MM.1S (cell line): ENCODE data around the gene UQCR10.

ENCODE experiments used
- DNase-seq: peaks from one replicate; pipeline ENCODE4 v3.0.0-alpha.2; 2015
- H2AFZ ChIP-seq: fragments of 300-600 bp; sonication (generic); 2 replicates; pipeline ENCODE4 v1.6.0; 2016; ENCODE audit warnings: antibody characterized with exemption, low read length
- H3F3A ChIP-seq: fragments of 300-600 bp; sonication (generic); 2 replicates; pipeline ENCODE4 v1.6.1; 2016; ENCODE audit warnings: mild to moderate bottlenecking, antibody characterized with exemption, low read length, moderate library complexity, mixed read lengths; ENCODE audit not compliant: insufficient read depth
- H3K27ac ChIP-seq: fragments of 300-600 bp; sonication (generic); 2 replicates; pipeline ENCODE4 v1.5.1; 2016; ENCODE audit warnings: mild to moderate bottlenecking, low read length
- H3K27me3 ChIP-seq: fragments of 300-600 bp; sonication (generic); replicated peaks from 2 replicates; pipeline ENCODE4 v1.6.0; 2016; ENCODE audit warnings: low read length; ENCODE audit not compliant: insufficient read depth
- H3K36me3 ChIP-seq: fragments of 300-600 bp; sonication (generic); replicated peaks from 2 replicates; pipeline ENCODE4 v1.6.1; 2016; ENCODE audit warnings: mild to moderate bottlenecking, low read length, mixed read lengths; ENCODE audit not compliant: insufficient read depth
- H3K4me1 ChIP-seq: fragments of 300-600 bp; sonication (generic); 2 replicates; pipeline ENCODE4 v1.6.1; 2016; ENCODE audit warnings: low read length, mixed read lengths
- H3K4me2 ChIP-seq: fragments of 300-600 bp; sonication (generic); 2 replicates; pipeline ENCODE4 v1.6.0; 2016; ENCODE audit warnings: low read depth, low read length
- H3K4me3 ChIP-seq: fragments of 300-600 bp; sonication (generic); 2 replicates; pipeline ENCODE4 v1.5.1; 2016; ENCODE audit warnings: low read length, mixed read lengths
- H3K79me2 ChIP-seq: fragments of 300-600 bp; sonication (generic); 2 replicates; pipeline ENCODE4 v1.6.1; 2016; ENCODE audit warnings: mixed run types, low read length, mixed read lengths
- H3K9ac ChIP-seq: fragments of 300-600 bp; sonication (generic); 2 replicates; pipeline ENCODE4 v1.6.1; 2016; ENCODE audit warnings: low read length, mixed read lengths
- H3K9me2 ChIP-seq: fragments of 300-600 bp; sonication (generic); replicated peaks from 2 replicates; pipeline ENCODE4 v1.6.1; 2016; ENCODE audit warnings: mild to moderate bottlenecking, low read length, mixed read lengths; ENCODE audit not compliant: insufficient read depth
- H3K9me3 ChIP-seq: fragments of 300-600 bp; sonication (generic); replicated peaks from 2 replicates; pipeline ENCODE4 v1.6.1; 2016; ENCODE audit warnings: mild to moderate bottlenecking, low read length, mixed read lengths; ENCODE audit not compliant: insufficient read depth
- H4K20me1 ChIP-seq: fragments of 300-600 bp; sonication (generic); 2 replicates; pipeline ENCODE4 v1.6.1; 2016; ENCODE audit warnings: mild to moderate bottlenecking, low read length, moderate library complexity, mixed read lengths; ENCODE audit not compliant: insufficient read depth
- CTCF ChIP-seq: fragments of 300-600 bp; sonication (generic); IDR thresholded peaks from 2 replicates; pipeline ENCODE4 v1.5.1; 2016; ENCODE audit warnings: antibody characterized with exemption, low read length, mixed read lengths
- EZH2 ChIP-seq: fragments of 300-600 bp; sonication (generic); optimal IDR thresholded peaks from 2 replicates; pipeline ENCODE3; 2017; ENCODE audit warnings: low read depth, mild to moderate bottlenecking, antibody characterized with exemption, low read length, mixed read lengths
- EZH2phosphoT487 ChIP-seq: fragments of 300-600 bp; sonication (generic); IDR thresholded peaks from 2 replicates; pipeline ENCODE4 v1.6.1; 2018; ENCODE audit warnings: antibody characterized with exemption, low read length

The UQCR10 gene

GRCh38 chr22:29815580-29815979 lies 48.4 kb downstream of the UQCR10 start:
- DNase-seq, result no peak
- no peaks in the 10 kb centered on the region for H3F3A ChIP-seq
- no peaks in the 10 kb centered on the region for H3K36me3 ChIP-seq
- H3K9me3 ChIP-seq, result no peaks in the 10 kb centered on the region
- H3K4me1 ChIP-seq, result no peaks in the 10 kb centered on the region
- H3K27me3 ChIP-seq, result no peaks in the 10 kb centered on the region
- H3K9me2 ChIP-seq, result no peaks in the 10 kb centered on the region
- H3K4me2 ChIP-seq, result no peak overlapping the region
- H4K20me1 ChIP-seq, result no peaks in the 10 kb centered on the region
- H3K4me3 ChIP-seq, result no peak overlapping the region
- H2AFZ ChIP-seq, result no peak overlapping the region
- H3K27ac ChIP-seq, result no peak overlapping the region
- no peak for TF ChIP-seq CTCF
- no peak for TF ChIP-seq EZH2
- TF ChIP-seq EZH2phosphoT487, result no peak
- H3K79me2 ChIP-seq, result no peaks in the 10 kb centered on the region
- no peak overlapping the region for H3K9ac ChIP-seq

GRCh38 chr22:29816128-29816527 lies 49.0 kb downstream of the UQCR10 start:
- Histone ChIP-seq H3K4me3 (no peak overlapping the region), H3K79me2 (no peaks in the 10 kb centered on the region), H3K4me1 (no peaks in the 10 kb centered on the region), H3K27ac (no peak overlapping the region), H3K36me3 (no peaks in the 10 kb centered on the region), H3K4me2 (no peak overlapping the region), H2AFZ (no peak overlapping the region), H3F3A (no peaks in the 10 kb centered on the region), H3K9me3 (no peaks in the 10 kb centered on the region), H3K9me2 (no peaks in the 10 kb centered on the region), H3K9ac (no peak overlapping the region), H3K27me3 (no peaks in the 10 kb centered on the region), H4K20me1 (no peaks in the 10 kb centered on the region)
- no peak for DNase-seq
- TF ChIP-seq EZH2phosphoT487 (no peak), EZH2 (no peak), CTCF (no peak)

- Histone ChIP-seq H4K20me1 (no peaks in the 10 kb centered on the region), H3K4me1 (no peaks in the 10 kb centered on the region), H3K9me3 (no peaks in the 10 kb centered on the region), H3K4me2 (no peak overlapping the region), H2AFZ (no peak overlapping the region), H3K9me2 (no peaks in the 10 kb centered on the region), H3K9ac (no peak overlapping the region), H3K36me3 (no peaks in the 10 kb centered on the region), H3K27ac (no peak overlapping the region), H3F3A (no peaks in the 10 kb centered on the region), H3K27me3 (no peaks in the 10 kb centered on the region), H3K79me2 (no peaks in the 10 kb centered on the region), H3K4me3 (no peak overlapping the region)
- no peak for DNase-seq
- TF ChIP-seq CTCF (no peak), EZH2 (no peak), EZH2phosphoT487 (no peak)
Observed at GRCh38 chr22:29816539-29816938, 49.4 kb downstream of the UQCR10 start.

GRCh38 chr22:29816980-29817379 lies 49.8 kb downstream of the UQCR10 start:
- H3K9me3 ChIP-seq, result no peaks in the 10 kb centered on the region
- no peak overlapping the region for H3K9ac ChIP-seq
- H3K79me2 ChIP-seq, result no peaks in the 10 kb centered on the region
- H3K4me3 ChIP-seq, result no peak overlapping the region
- DNase-seq, result no peak
- H3K36me3 ChIP-seq, result no peaks in the 10 kb centered on the region
- H3K27me3 ChIP-seq, result no peaks in the 10 kb centered on the region
- no peak overlapping the region for H3K27ac ChIP-seq
- H4K20me1 ChIP-seq, result no peaks in the 10 kb centered on the region
- H3K9me2 ChIP-seq, result no peaks in the 10 kb centered on the region
- no peaks in the 10 kb centered on the region for H3K4me1 ChIP-seq
- TF ChIP-seq EZH2phosphoT487 (no peak), CTCF (no peak), EZH2 (no peak)
- no peak overlapping the region for H2AFZ ChIP-seq
- no peak overlapping the region for H3K4me2 ChIP-seq
- no peaks in the 10 kb centered on the region for H3F3A ChIP-seq
